ENCODE measurements around the gene LRRC8D. TPM values are rescaled to one million over a fixed set of nuclear protein-coding genes. Genes with fewer than 3 reads are reported as not detected.

LRRC8D gene
- polyA plus RNA-seq, 2 of the 4 experiments (the other 2 are of a cell fraction), result 41.8 to 76.7 TPM

- FAIRE-seq (no peak), DNase-seq (ENCODE audit: low read depth in 1 of 2, low spot score in 1 of 2) (no peak), ATAC-seq (no peak)
- ChIA-PET CTCF (interaction anchor here (1.8 kb wide), 1 partner anchor 177 kb away, joined by 6 read pairs; no protein-coding TSS in a partner anchor), POLR2A (no interaction called here)
- Histone ChIP-seq H3K4me3 (no peak overlapping the region), H3K4me1 (peaks cover 35% of the 10 kb centered on the region), H3K9me3 (no peaks in the 10 kb centered on the region), H3K27ac (no peak overlapping the region), H3K4me2 (peak overlapping the region; percentile 41; the same call in 2 of the 3 replicates)
- TF ChIP-seq ZNF302 (CRISPR knock-in tag; IDR thresholded peaks at IDR 0.05) (no peak), MYC (IDR thresholded peaks at IDR 0.05; ENCODE audit: borderline replicate concordance, low read length) (no peak), USF2 (IDR thresholded peaks at IDR 0.05) (no peak), ZFP36 (IDR thresholded peaks at IDR 0.05; ENCODE audit: borderline replicate concordance, partially characterized antibody) (no peak), FOSL2 (IDR thresholded peaks at IDR 0.05) (no peak), FOSL2 (CRISPR knock-in tag; IDR thresholded peaks at IDR 0.05) (no peak), RNF2 (IDR thresholded peaks at IDR 0.05; ENCODE audit: borderline replicate concordance, low read depth) (no peak), TP53 (CRISPR knock-in tag; IDR thresholded peaks at IDR 0.05) (no peak)
- WGBS (ENCODE audit: missing lambda C conversion rate), result 94% methylated on average over 1 of the region's 1 CpG
Observed at GRCh38 chr1:89810880-89811279, 10.0 kb upstream of the LRRC8D start.

DNA sequence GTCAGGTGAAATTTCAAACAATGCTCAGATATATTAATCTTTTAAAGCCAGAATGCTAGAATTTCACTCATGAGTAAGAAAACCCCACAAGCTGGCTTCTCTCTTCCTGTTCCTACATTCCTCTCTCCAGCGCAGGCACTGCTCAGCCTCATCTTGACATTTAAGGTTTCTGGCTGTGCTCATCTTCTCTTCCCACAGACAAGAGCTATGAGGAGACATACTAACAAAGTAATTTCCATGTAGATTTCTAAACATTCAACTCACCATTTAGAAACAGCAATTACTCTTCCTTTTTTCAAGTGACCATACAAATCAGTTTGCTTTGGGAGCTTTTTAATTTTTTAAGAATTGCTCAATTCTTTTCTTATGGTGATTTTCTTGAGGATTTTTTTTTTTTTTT, 7.8 kb upstream of the LRRC8D start:
- WGBS (ENCODE audit: missing lambda C conversion rate), result 95% methylated on average over 1 of the region's 1 CpG
- no peak for FAIRE-seq
- no peak for ATAC-seq
- TF ChIP-seq BCL3 (IDR thresholded peaks at IDR 0.05) (no peak), CBX8 (IDR thresholded peaks at IDR 0.05) (no peak), FOSB (CRISPR knock-in tag; IDR thresholded peaks at IDR 0.05) (no peak), MAZ (IDR thresholded peaks at IDR 0.05; ENCODE audit: borderline replicate concordance, low read depth, low read length) (no peak), CBX2 (IDR thresholded peaks at IDR 0.05; ENCODE audit: borderline replicate concordance, low read depth) (no peak), ATOH8 (CRISPR knock-in tag; IDR thresholded peaks at IDR 0.05; ENCODE audit: low read depth) (no peak), ZNF302 (CRISPR knock-in tag; IDR thresholded peaks at IDR 0.05) (no peak), GATA3 (IDR thresholded peaks at IDR 0.05; ENCODE audit: borderline replicate concordance) (no peak), NPAS2 (CRISPR knock-in tag; IDR thresholded peaks at IDR 0.05; ENCODE audit: borderline replicate concordance) (no peak), USF2 (IDR thresholded peaks at IDR 0.05) (no peak), NFE2L2 (conservative IDR thresholded peaks at IDR 0.05; ENCODE audit: low read length) (no peak), HDAC2 (IDR thresholded peaks at IDR 0.05) (no peak)
- Histone ChIP-seq H3K4me2 (no peak overlapping the region), H3K4me3 (no peak overlapping the region), H3K9me3 (no peaks in the 10 kb centered on the region), H3K4me1 (peaks cover 26% of the 10 kb centered on the region), H3K27ac (no peak overlapping the region)
- no peak for DNase-seq (ENCODE audit: low read depth in 1 of 2, low spot score in 1 of 2)
- POLR2A ChIA-PET, result no interaction called here
- CTCF ChIA-PET, result interaction anchor here (1.0 to 2.6 kb wide), 2 partner anchors 8 to 30 kb away, joined by 3 to 15 read pairs; no protein-coding TSS in a partner anchor

- Histone ChIP-seq H3K4me3 (no peak overlapping the region), H3K4me2 (no peak overlapping the region), H3K9me3 (no peaks in the 10 kb centered on the region), H3K4me1 (peaks cover 18% of the 10 kb centered on the region), H3K27ac (no peak overlapping the region)
- FAIRE-seq (no peak), DNase-seq (ENCODE audit: low read depth in 1 of 2, low spot score in 1 of 2) (no peak), ATAC-seq (no peak)
- POLR2A ChIA-PET, result no interaction called here
- CTCF ChIA-PET, result interaction anchor here (1.2 to 2.6 kb wide), 2 partner anchors 10 to 11 kb away, joined by 3 to 15 read pairs; no protein-coding TSS in a partner anchor
- TF ChIP-seq MAX (IDR thresholded peaks at IDR 0.05), result no peak
- TF ChIP-seq JUN (IDR thresholded peaks at IDR 0.05), result no peak
- no peak for TF ChIP-seq CTCF (IDR thresholded peaks at IDR 0.05)
- WGBS (ENCODE audit: missing lambda C conversion rate), result 74% methylated on average over 1 of the region's 1 CpG
Observed at GRCh38 chr1:89815040-89815439, 5.8 kb upstream of the LRRC8D start.
